Measurements from ENCODE around the gene C5AR1.
A peak's percentile ranks its signal among the peaks of the same experiment; 100 is the strongest.
"Not testable (repeated sequence)": the region's sequence is repeated elsewhere in the genome, so short reads cannot be mapped to it uniquely, and the experiment has no call there.

Gene C5AR1

GRCh38 chr19:47362321-47362720 is 52.7 kb downstream of the C5AR1 start:
- H3K9me3 Mint-ChIP-seq = no peaks in the 10 kb centered on the region
- H3K27me3 Mint-ChIP-seq (ENCODE audit: low read depth) = no peaks in the 10 kb centered on the region
- peaks cover 62% of the 10 kb centered on the region for H3K36me3 Mint-ChIP-seq (ENCODE audit: low read depth)
- no peaks in the 10 kb centered on the region for H3K4me1 Mint-ChIP-seq
- no peak overlapping the region for H3K27ac Mint-ChIP-seq
- no peak overlapping the region for H3K4me3 Mint-ChIP-seq
- TF ChIP-seq CTCF (IDR thresholded peaks at IDR 0.05; ENCODE audit: unreplicated experiment in 3 of 3) = no peak

GRCh38 chr19:47363758-47364531 is 54.3 kb downstream of the C5AR1 start:
- peaks cover 53% of the 10 kb centered on the region for H3K36me3 Mint-ChIP-seq (ENCODE audit: low read depth)
- H3K27ac Mint-ChIP-seq = no peak overlapping the region
- H3K4me3 Mint-ChIP-seq = no peak overlapping the region
- no peaks in the 10 kb centered on the region for H3K4me1 Mint-ChIP-seq
- H3K27me3 Mint-ChIP-seq (ENCODE audit: low read depth) = no peaks in the 10 kb centered on the region
- no peak for TF ChIP-seq CTCF (IDR thresholded peaks at IDR 0.05; ENCODE audit: unreplicated experiment in 3 of 3)
- H3K9me3 Mint-ChIP-seq = no peaks in the 10 kb centered on the region

- H3K4me3 Mint-ChIP-seq; H3K27ac Mint-ChIP-seq; H3K27me3 Mint-ChIP-seq (ENCODE audit: low read depth); H3K9me3 Mint-ChIP-seq; H3K4me1 Mint-ChIP-seq: not testable (repeated sequence)
- H3K36me3 Mint-ChIP-seq (ENCODE audit: low read depth) = peaks cover 55% of the 10 kb centered on the region
These were observed 55.8 kb downstream of the C5AR1 start for GRCh38 chr19:47365455-47365854.

- no peak for TF ChIP-seq CTCF (IDR thresholded peaks at IDR 0.05; ENCODE audit: unreplicated experiment in 3 of 3)
- Mint-ChIP-seq H3K27me3 (ENCODE audit: low read depth) (no peaks in the 10 kb centered on the region), H3K36me3 (ENCODE audit: low read depth) (peaks cover 41% of the 10 kb centered on the region), H3K27ac (peak overlapping the region; percentile 66 to 93 (median 68)), H3K4me1 (peaks cover 5% of the 10 kb centered on the region), H3K4me3 (no peak overlapping the region), H3K9me3 (no peaks in the 10 kb centered on the region)
These were observed 60.5 kb downstream of the C5AR1 start for GRCh38 chr19:47370045-47370611.

- TF ChIP-seq CTCF (IDR thresholded peaks at IDR 0.05; ENCODE audit: unreplicated experiment in 3 of 3) = no peak
- no peak overlapping the region for H3K27ac Mint-ChIP-seq
- peaks cover 40% of the 10 kb centered on the region for H3K36me3 Mint-ChIP-seq (ENCODE audit: low read depth)
- H3K27me3 Mint-ChIP-seq (ENCODE audit: low read depth) = no peaks in the 10 kb centered on the region
- no peaks in the 10 kb centered on the region for H3K9me3 Mint-ChIP-seq
- no peak overlapping the region for H3K4me3 Mint-ChIP-seq
- H3K4me1 Mint-ChIP-seq = peaks cover 5% of the 10 kb centered on the region
These were observed 61.6 kb downstream of the C5AR1 start for GRCh38 chr19:47371261-47371660.

All from nephron (organoid).